ENCODE results near the gene TRIM23.

Gene TRIM23

DNA sequence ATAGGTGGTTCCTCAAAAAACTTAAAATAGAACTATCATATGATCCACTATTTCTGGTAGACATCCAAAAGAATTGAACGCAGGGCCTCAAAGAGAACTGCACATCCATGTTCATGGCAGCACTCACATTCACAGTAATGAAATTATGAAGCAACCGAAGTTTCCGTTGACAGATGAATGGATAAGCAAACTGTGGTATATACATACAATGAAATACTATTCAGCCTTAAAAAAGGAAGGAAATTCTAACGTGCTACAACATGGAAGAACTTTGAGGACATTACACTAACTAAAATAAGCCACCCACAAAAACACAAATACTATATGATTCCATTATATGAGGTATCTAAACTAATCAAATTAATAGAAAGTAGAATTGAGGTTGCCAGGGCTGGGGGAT, 79.7 kb downstream of the TRIM23 start:
- H3K27me3 Mint-ChIP-seq: no peaks in the 10 kb centered on the region
- H3K27ac Mint-ChIP-seq: no peak overlapping the region
- peaks cover 4% of the 10 kb centered on the region for H3K4me1 Mint-ChIP-seq (ENCODE audit: low read depth)
- H3K36me3 Mint-ChIP-seq: peaks cover 17% of the 10 kb centered on the region
- H3K9me3 Mint-ChIP-seq (ENCODE audit: low read depth): no peaks in the 10 kb centered on the region
- no peak overlapping the region for H3K4me3 Mint-ChIP-seq

DNA sequence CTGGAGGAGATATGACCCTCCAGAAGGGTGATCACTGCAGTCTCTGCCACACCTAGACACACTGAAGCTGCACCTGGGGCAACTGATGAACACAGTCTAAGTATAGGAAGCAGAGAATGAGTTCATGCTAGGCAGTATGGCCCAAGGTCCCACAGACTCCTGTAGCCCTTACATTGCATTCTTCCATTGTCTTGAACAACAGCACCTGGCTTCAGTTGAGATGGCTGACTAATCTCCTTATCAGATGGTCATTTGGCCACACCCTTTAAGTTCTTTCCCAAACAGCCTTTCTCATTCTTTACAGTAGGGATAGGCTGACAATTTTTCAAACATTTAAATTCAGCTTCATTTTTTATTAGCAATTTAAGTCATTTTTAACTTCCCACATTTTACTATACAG, 84.3 kb downstream of the TRIM23 start:
- H3K4me3 Mint-ChIP-seq: no peak overlapping the region
- no peak overlapping the region for H3K27ac Mint-ChIP-seq
- no peaks in the 10 kb centered on the region for H3K9me3 Mint-ChIP-seq (ENCODE audit: low read depth)
- no peaks in the 10 kb centered on the region for H3K27me3 Mint-ChIP-seq
- peaks cover 4% of the 10 kb centered on the region for H3K4me1 Mint-ChIP-seq (ENCODE audit: low read depth)
- peaks cover 20% of the 10 kb centered on the region for H3K36me3 Mint-ChIP-seq

All from activated naive CD8-positive, alpha-beta T cell (primary cell).